Colonic mucosa (tissue), 4 donors: ENCODE results near the gene PDZRN3. TPM values are rescaled to one million over a fixed set of nuclear protein-coding genes. Genes with fewer than 3 reads are reported as not detected.

ENCODE experiments used
- DNase-seq: peaks from one replicate; pipeline ENCODE4 v3.0.0-alpha.2; 2020
- H3K27ac ChIP-seq: fragments of 200-600 bp; one replicate; pipeline ENCODE4 v1.8.0; 2021
- H3K27me3 ChIP-seq: fragments of 200-600 bp; one replicate; pipeline ENCODE4 v1.8.0; 2021
- H3K36me3 ChIP-seq: fragments of 200-600 bp; one replicate; pipeline ENCODE4 v1.8.0; 2021
- H3K4me1 ChIP-seq: fragments of 200-600 bp; one replicate; pipeline ENCODE4 v1.8.0; 2021; ENCODE audit warnings: mild to moderate bottlenecking
- H3K4me3 ChIP-seq: fragments of 200-600 bp; one replicate; pipeline ENCODE4 v1.8.0; 2021
- H3K9ac ChIP-seq, 2 donors: one replicate each; pipeline ENCODE4 v1.7.0; 2013; ENCODE audit warnings: control low read depth in 2 of 2, low read depth in 2 of 2, low read length in 2 of 2
- H3K9me3 ChIP-seq: fragments of 200-600 bp; one replicate; pipeline ENCODE4 v1.8.0; 2021
- CTCF ChIP-seq: fragments of 200-600 bp; IDR thresholded peaks from one replicate; pipeline ENCODE4 v1.8.0; 2022; ENCODE audit warnings: antibody characterized with exemption, mild to moderate bottlenecking
- intact Hi-C: fragments of 100-400 bp; cut with DNase I; formaldehyde crosslinking; loops from one replicate; pipeline ENCODE4 v1.14.1; 2022
- total RNA-seq, 2 donors: library from RNA; stranded (reverse); fragmentation: NEBNext Ultra II Directional in 1 of 2; extraction: Animal tissue kit (Norgen Biotek cat#: 25700) in 1 of 2; gene quantifications; one replicate each; pipeline ENCODE4 v1.2.1, GENCODE V29; 2021
- donor health status: healthy.
- donor health status: DM: no; HTN: no; CAD: no.
- donor health status: DM: no; HTN: no; CAD: no.

PDZRN3 gene
- total RNA-seq, 2 donors from 2014 or later, result 13.6 to 19.1 TPM

GRCh38 chr3:73503781-73504180, 121.0 kb downstream of the PDZRN3 start:
- intact Hi-C loops, result loop anchor here (5.0 kb wide), 1 partner anchor 401 kb away; no protein-coding TSS in a partner anchor
- H3K4me3 ChIP-seq, result no peak overlapping the region
- no peak overlapping the region for H3K9ac ChIP-seq
- no peaks in the 10 kb centered on the region for H3K27me3 ChIP-seq
- H3K27ac ChIP-seq, result peak overlapping the region; percentile 1
- TF ChIP-seq CTCF, result no peak
- no peak for DNase-seq
- peaks cover 7% of the 10 kb centered on the region for H3K4me1 ChIP-seq
- no peaks in the 10 kb centered on the region for H3K9me3 ChIP-seq
- no peaks in the 10 kb centered on the region for H3K36me3 ChIP-seq

- Histone ChIP-seq H3K4me1 (peaks cover 7% of the 10 kb centered on the region), H3K27ac (no peak overlapping the region), H3K4me3 (no peak overlapping the region), H3K36me3 (no peaks in the 10 kb centered on the region), H3K9me3 (no peaks in the 10 kb centered on the region), H3K27me3 (no peaks in the 10 kb centered on the region), H3K9ac (no peak overlapping the region)
- intact Hi-C loops, result loop anchor here (5.0 kb wide), 1 partner anchor 401 kb away; no protein-coding TSS in a partner anchor
- TF ChIP-seq CTCF, result peak; percentile 74
- DNase-seq, result peak; percentile 67
Measured at GRCh38 chr3:73502609-73503583, 121.8 kb downstream of the PDZRN3 start.

- Histone ChIP-seq H3K27ac (no peak overlapping the region), H3K9ac (no peak overlapping the region), H3K36me3 (no peaks in the 10 kb centered on the region), H3K27me3 (no peaks in the 10 kb centered on the region), H3K4me3 (no peak overlapping the region), H3K4me1 (peaks cover 7% of the 10 kb centered on the region), H3K9me3 (no peaks in the 10 kb centered on the region)
- intact Hi-C loops, result loop anchor here (5.0 kb wide), 1 partner anchor 398 kb away; no protein-coding TSS in a partner anchor
- no peak for DNase-seq
- no peak for TF ChIP-seq CTCF
Measured at GRCh38 chr3:73500321-73500720, 124.4 kb downstream of the PDZRN3 start.

- intact Hi-C loops, result loop anchor here (5.0 kb wide), 1 partner anchor 397 kb away; no protein-coding TSS in a partner anchor
- Histone ChIP-seq H3K27me3 (no peaks in the 10 kb centered on the region), H3K4me1 (peaks cover 7% of the 10 kb centered on the region), H3K4me3 (no peak overlapping the region), H3K36me3 (no peaks in the 10 kb centered on the region), H3K27ac (no peak overlapping the region), H3K9ac (no peak overlapping the region), H3K9me3 (no peaks in the 10 kb centered on the region)
- no peak for DNase-seq
- TF ChIP-seq CTCF, result no peak
Measured at GRCh38 chr3:73499787-73500186, 125.0 kb downstream of the PDZRN3 start.

GRCh38 chr3:73498764-73499622, 125.7 kb downstream of the PDZRN3 start:
- TF ChIP-seq CTCF, result no peak
- Histone ChIP-seq H3K9ac (no peak overlapping the region), H3K9me3 (no peaks in the 10 kb centered on the region), H3K27me3 (no peaks in the 10 kb centered on the region), H3K27ac (no peak overlapping the region), H3K36me3 (no peaks in the 10 kb centered on the region), H3K4me1 (peaks cover 6% of the 10 kb centered on the region), H3K4me3 (no peak overlapping the region)
- intact Hi-C loops, result no loop called here
- DNase-seq, result no peak
